RCC 7860 (cell line): ENCODE measurements around the gene PELI3.
A peak's percentile ranks its signal among the peaks of the same experiment; 100 is the strongest.
"Not testable (repeated sequence)": the region's sequence is repeated elsewhere in the genome, so short reads cannot be mapped to it uniquely, and the experiment has no call there.

ENCODE experiments used
- DNase-seq: peaks from one replicate; pipeline ENCODE4 v3.0.0-alpha.2; 2015; ENCODE audit warnings: low spot score
- FAIRE-seq: peaks from 2 replicates; lab custom pipeline; 2012; peaks lifted over from hg19 to GRCh38; lab: Jason Lieb, UNC

Gene PELI3

DNA sequence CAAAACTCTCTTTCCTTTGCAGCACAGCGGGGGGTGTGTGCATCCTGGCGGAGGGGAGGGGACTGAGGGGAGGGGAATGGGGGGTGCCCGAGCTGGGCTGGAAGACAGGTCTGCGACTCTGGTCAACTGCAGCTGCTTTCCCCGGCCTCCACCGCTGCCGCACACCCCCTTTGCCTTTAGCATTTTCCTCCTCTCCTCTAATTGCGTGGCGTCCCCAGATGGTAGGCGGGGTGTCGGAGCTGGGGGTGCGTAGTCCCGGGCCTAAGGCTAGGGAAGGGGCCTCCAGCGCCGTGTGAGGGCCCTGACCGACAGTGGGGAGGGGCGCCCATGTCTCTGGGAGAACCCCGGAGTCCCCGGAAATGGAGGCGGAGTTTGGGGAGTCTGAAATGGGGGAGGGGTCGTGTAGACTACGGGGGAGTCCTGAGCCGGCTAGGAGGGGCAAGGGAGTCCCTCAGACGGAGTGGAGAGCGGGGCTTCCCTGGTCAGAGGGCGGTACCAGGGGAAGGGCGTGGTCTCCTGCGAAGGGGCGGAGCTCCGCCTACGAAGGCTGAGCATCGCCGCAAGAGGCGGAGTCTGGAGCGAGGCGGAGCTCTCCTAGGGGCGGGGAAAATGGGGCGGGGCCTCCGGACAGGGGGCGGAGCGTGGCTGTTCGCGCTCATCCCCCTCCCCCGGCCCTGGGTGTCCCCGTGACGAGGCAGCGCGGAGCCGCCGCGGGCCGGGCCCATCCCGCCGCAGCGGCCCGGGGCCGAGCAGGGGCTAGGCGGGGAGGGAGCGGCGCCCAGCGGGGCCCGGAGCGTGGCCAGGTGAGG is at the start of gene PELI3:
TSS of gene PELI3 (plus strand) at position 681 of the 809 bp plus-strand sequence. CDS start 1,224 bp downstream, outside the sequence.
- DNase-seq, result peak; percentile 74
- FAIRE-seq, result no peak

DNA sequence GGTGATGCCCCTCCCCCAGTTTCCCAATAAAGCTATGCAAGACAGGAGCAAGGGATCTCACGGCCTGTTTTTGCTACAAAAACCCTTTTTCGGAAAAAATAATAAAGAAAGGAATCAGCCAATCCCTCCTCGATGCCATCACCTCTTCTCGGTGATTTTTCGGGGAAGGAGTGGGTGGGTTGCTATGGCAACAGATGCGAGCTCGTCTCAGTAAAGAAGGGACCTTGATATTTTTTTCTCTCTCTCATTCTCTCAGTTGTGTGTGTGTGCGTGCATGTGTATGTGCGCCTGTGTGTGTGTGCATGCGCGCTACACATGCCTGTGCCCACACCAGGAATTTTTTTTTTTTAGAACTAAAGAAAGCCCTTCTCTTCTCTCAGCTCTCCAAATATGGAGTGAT is 49.7 kb upstream of the PELI3 start:
- no peak for FAIRE-seq
- DNase-seq, result no peak

DNA sequence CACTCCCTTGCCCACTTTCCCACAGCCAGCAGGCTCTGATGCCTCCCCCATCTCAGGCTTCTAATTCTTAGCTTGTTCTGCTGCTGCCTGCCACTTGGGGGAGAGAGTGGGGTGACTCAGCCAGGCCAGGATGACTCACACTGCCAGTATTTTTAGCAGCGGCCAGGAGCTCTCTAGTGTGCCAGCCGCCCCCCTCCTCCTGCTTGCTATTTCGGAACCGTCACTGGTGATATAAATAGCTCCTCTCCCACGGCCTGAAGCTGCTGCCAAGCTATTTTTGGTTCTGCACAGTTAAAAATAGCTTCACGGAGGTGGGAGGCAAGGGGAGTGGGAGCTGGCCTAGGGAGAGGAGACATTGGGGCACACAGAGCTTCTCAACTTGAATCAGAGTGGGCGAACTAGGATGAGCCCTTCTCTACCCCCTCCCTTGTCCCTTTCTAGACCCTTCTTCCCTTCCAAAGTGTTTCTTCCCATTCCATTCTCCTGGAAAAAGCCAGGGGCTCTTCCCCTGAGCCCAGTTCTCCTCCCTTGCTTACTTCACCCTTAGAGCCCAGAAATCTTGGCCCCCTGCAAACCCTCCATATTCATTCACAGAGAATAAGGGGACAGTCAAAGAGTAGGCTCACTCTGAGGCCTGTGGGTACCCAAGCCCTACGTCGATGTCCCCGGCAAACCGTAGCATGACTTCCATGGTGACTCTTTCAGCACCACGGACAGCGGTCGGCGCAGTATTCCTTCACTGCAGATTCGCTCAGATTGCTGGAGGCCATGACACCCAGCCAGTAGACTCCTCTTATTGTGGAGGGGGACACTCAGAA is 48.3 kb upstream of the PELI3 start:
- FAIRE-seq (peak; percentile 42), DNase-seq (peak; percentile 73)

GRCh38 chr11:66418986-66419308 is 47.8 kb upstream of the PELI3 start:
- FAIRE-seq (no peak), DNase-seq (no peak)

GRCh38 chr11:66419825-66420224 is 46.9 kb upstream of the PELI3 start:
- no peak for FAIRE-seq
- DNase-seq, result no peak

DNA sequence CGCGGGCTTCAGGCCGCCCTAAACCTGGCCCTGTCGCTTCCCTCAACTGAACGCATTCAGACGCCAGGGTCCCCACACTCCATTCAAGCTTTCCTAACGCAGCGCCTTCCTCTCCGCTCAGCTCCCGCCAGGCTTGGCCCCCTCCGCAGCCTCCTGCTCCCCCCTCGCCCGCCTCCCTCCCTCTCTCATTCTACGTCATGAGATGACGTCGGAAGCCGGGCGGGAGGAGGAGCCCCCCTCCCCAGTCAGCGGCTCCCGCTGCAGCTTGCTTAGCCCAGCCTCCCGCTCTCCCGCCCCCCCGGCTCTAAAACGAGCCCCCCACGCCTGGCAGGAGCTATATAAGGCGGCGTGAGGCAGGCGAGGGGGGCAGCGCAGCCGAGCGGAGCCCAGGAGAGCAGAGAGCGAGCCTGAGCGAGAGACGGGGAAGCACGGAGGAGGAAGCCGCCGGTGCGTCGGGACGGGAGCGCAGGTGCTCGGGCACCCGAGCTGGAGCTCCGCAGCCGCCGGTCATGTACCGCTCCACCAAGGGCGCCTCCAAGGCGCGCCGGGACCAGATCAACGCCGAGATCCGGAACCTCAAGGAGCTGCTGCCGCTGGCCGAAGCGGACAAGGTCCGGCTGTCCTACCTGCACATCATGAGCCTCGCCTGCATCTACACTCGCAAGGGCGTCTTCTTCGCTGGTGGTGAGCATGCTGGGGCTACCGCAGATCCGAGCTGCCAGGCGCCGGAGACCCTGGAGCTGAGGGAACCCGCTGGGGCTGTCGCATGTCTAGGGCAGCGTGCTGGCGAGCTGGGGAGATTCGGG is 45.8 kb upstream of the PELI3 start, which contains the start of gene NPAS4:
TSS of gene NPAS4 (plus strand) at position 365 of the 806 bp plus-strand sequence. CDS start at position 510, 145 bp downstream.
- no peak for FAIRE-seq
- DNase-seq, result no peak

GRCh38 chr11:66421492-66422205 is 45.1 kb upstream of the PELI3 start:
- DNase-seq, result peak; percentile 46
- FAIRE-seq, result no peak

DNA sequence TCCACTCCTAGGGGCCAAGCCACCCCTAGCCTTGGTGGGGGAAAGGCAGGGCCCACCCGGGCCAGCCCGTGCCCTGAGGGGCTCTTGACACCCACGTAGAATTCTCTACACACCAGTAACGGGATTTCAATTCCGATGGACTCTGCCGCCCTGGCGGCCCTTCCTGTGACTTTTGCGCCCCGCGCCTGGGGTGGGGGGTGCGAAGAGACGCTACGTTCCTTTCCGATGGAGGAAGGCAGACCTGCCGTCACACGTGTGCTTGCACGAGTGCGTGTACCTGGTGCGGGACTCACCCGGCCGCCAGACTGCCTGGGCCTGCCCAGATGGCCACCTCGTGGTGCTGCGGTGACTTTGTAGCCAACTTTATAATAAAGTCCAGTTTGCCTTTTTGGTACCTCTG is 40.4 kb upstream of the PELI3 start:
- DNase-seq, result no peak
- FAIRE-seq, result no peak

- FAIRE-seq (no peak), DNase-seq (no peak)
Observed at GRCh38 chr11:66428933-66429332, 37.8 kb upstream of the PELI3 start.

- DNase-seq (peak; percentile 15), FAIRE-seq (no peak)
Observed at GRCh38 chr11:66429983-66430602, 36.6 kb upstream of the PELI3 start.

GRCh38 chr11:66431287-66431686 is 35.4 kb upstream of the PELI3 start:
- FAIRE-seq, DNase-seq: not testable (repeated sequence)

- not testable (repeated sequence) for FAIRE-seq, DNase-seq
Observed at GRCh38 chr11:66431871-66432329, 34.8 kb upstream of the PELI3 start.

DNA sequence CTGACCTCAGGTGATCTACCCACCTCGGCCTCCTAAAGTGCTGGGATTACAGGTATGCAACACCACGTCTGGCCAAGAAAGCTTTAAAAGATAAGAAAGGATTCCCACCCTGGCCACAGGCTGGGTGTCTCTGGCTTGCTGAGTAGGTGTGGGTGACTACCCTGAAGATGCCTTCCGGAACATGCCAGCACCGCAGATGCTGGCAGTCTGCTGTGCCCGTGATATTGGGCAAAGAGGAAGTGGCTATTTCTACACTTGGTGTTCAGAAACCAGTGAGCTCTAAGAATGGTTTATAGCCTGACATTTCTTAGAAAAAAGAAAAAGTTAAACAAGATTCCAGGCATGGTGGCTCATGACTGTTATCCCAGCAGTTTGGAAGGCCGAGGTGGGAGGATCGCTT is 34.1 kb upstream of the PELI3 start:
- no peak for DNase-seq
- no peak for FAIRE-seq

- FAIRE-seq (no peak), DNase-seq (no peak)
Observed at GRCh38 chr11:66437979-66438503, 28.7 kb upstream of the PELI3 start.

- FAIRE-seq (peak; percentile 77), DNase-seq (peak; percentile 84)
Observed at GRCh38 chr11:66438504-66439466, 27.9 kb upstream of the PELI3 start, which contains the start of gene MRPL11. Gene MRPL11 (minus strand): TSS chr11:66438848. CDS start chr11:66438754, 94 bp downstream.

DNA sequence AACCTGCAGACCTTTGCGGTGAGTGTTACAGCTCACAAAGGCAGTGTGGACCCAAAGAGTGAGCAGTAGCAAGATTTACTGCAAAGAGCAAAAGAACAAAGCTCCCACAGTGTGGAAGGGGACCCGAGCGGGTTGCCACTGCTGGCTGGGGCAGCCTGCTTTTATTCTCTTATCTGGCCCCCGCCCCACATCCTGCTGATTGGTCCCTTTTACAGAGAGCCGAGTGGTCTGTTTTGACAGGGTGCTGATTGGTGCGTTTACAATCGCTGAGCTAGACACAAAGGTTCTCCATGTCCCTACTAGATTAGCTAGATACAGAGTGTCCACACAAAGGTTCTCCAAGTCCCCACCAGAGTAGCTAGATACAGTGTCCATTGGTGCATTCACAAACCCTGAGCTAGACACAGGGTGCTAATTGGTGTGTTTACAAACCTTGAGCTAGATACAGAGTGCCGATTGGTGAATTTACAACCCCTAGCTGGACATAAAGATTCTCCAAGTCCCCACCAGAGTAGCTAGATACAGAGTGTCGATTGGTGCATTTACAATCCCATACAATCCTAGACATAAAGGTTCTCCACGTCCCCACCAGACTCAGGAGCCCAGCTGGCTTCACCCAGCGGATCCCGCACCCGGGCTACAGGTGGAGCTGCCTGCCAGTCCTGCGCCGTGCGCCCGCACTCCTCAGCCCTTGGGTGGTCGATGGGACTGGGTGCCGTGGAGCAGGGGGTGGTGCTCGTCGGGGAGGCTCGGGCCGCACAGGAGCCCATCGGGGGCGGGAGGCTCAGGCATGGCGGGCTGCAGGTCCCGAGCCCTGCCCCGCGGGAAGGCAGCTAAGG is 26.4 kb upstream of the PELI3 start:
- not testable (repeated sequence) for FAIRE-seq, DNase-seq

- not testable (repeated sequence) for DNase-seq, FAIRE-seq
Observed at GRCh38 chr11:66440940-66441282, 25.8 kb upstream of the PELI3 start.
